Hematopoietic multipotent progenitor cell treated with erythropoietin and hydrocortisone succinate and interleukin-3 and kit ligand, for 4 days (in vitro differentiated cells): ENCODE results near the gene EPSTI1.
"Not testable (repeated sequence)": the region's sequence is repeated elsewhere in the genome, so short reads cannot be mapped to it uniquely, and the experiment has no call there.

Source experiments
- DNase-seq: peaks from one replicate; pipeline ENCODE4 v3.0.0-alpha.2; 2015

Gene EPSTI1

GRCh38 chr13:42991898-42992763 lies at the start of gene EPSTI1:
Gene EPSTI1, minus strand, starts transcription at chr13:42992241. Its CDS starts 76 bp downstream, at chr13:42992165.
- DNase-seq = peak; percentile 90

GRCh38 chr13:43041369-43041921 lies 49.4 kb upstream of the EPSTI1 start:
- no peak for DNase-seq

- DNase-seq = not testable (repeated sequence)
Observed at GRCh38 chr13:43040581-43041368, 48.7 kb upstream of the EPSTI1 start.

- no peak for DNase-seq
Observed at GRCh38 chr13:43039966-43040365, 47.9 kb upstream of the EPSTI1 start.

GRCh38 chr13:43036351-43037250 lies 44.6 kb upstream of the EPSTI1 start:
- DNase-seq = peak; percentile 37

GRCh38 chr13:43033038-43033437 lies 41.0 kb upstream of the EPSTI1 start:
- no peak for DNase-seq

- no peak for DNase-seq
Observed at GRCh38 chr13:43031881-43032280, 39.8 kb upstream of the EPSTI1 start.

GRCh38 chr13:43030548-43030947 lies 38.5 kb upstream of the EPSTI1 start:
- DNase-seq = no peak

- DNase-seq = no peak
Observed at GRCh38 chr13:43026262-43026661, 34.2 kb upstream of the EPSTI1 start.

- peak; percentile 90 for DNase-seq
Observed at GRCh38 chr13:43023289-43023963, 31.4 kb upstream of the EPSTI1 start, which contains the start of gene DNAJC15. Gene DNAJC15, plus strand, starts transcription at chr13:43023586. Its CDS starts 41 bp downstream, at chr13:43023627.

GRCh38 chr13:43022934-43023288 lies 30.9 kb upstream of the EPSTI1 start:
- DNase-seq = no peak

- DNase-seq = peak; percentile 30
Observed at GRCh38 chr13:43021926-43022670, 30.1 kb upstream of the EPSTI1 start.

- DNase-seq = no peak
Observed at GRCh38 chr13:43020794-43021193, 28.8 kb upstream of the EPSTI1 start.

- no peak for DNase-seq
Observed at GRCh38 chr13:43019811-43020210, 27.8 kb upstream of the EPSTI1 start.

GRCh38 chr13:43016226-43016625 lies 24.2 kb upstream of the EPSTI1 start:
- no peak for DNase-seq

GRCh38 chr13:43014162-43014561 lies 22.1 kb upstream of the EPSTI1 start:
- no peak for DNase-seq

- no peak for DNase-seq
Observed at GRCh38 chr13:43009506-43009905, 17.5 kb upstream of the EPSTI1 start.

- DNase-seq = no peak
Observed at GRCh38 chr13:43008596-43008995, 16.6 kb upstream of the EPSTI1 start.

- no peak for DNase-seq
Observed at GRCh38 chr13:43006893-43007631, 15.0 kb upstream of the EPSTI1 start.

GRCh38 chr13:43005460-43006236 lies 13.6 kb upstream of the EPSTI1 start:
- no peak for DNase-seq
